ENCODE results near the gene NQO1. TPM values are rescaled to one million over a fixed set of nuclear protein-coding genes. Genes with fewer than 3 reads are reported as not detected.

Gene NQO1
- total and polyA plus RNA-seq, 2 of the 8 experiments (the other 6 are each of a cell fraction or from before 2014, with no cell fraction given): 32.7 to 45.7 TPM

DNA sequence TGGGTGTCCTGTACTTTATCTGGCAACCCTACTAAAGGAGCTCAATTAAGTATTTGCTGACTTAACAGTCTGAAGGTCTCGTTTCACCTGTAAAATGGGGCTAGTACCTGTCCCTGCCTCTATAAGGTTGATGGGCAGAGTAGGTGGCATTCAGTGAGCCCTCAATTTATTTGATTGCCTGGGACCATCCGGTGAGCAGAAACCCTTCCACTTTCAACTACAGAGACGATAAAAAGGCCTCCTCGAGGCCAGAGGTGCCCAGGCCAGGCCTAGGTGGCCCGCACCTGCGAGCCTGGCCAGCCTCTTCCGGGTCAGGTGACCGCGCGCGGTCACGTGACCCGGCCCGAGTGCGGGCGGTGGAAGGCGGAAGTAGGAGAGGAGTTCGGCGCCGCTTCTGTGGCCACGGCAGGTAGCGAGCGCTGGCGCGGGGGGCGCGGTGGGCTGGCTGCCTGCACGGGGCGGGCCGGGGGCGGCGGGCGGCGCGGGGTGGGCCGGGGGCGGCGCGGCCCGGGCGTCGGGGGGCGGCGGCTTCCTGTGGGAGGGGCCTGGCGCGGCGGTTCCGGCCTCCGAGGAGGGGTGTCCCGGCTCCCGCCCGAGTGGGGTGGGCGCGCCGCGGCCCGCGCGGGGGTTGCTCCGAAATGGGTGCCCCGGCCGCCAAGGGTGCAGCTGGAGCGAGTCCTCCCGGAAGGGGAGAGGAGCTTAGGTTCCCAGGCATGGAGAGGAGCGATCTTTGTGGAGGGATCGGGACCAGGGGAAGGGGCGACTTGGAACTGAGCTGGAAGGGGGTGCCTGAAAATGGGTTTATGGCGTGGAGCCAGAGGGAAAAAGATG is 35.8 kb upstream of the NQO1 start, which contains the start of gene WWP2 (continued):
- TF ChIP-seq SP2 (IDR thresholded peaks at IDR 0.05; ENCODE audit: low read length): peak; percentile 30; the same call in 1 of the 2 replicates
- TF ChIP-seq CEBPB (IDR thresholded peaks at IDR 0.05; ENCODE audit: low read depth, low read length): no peak
- no peak for TF ChIP-seq HDAC2 (IDR thresholded peaks at IDR 0.05; ENCODE audit: borderline replicate concordance in 1 of 2, low read depth in 2 of 2, low read length in 2 of 2)
- TF ChIP-seq RNF2 (IDR thresholded peaks at IDR 0.05; ENCODE audit: borderline replicate concordance, low read depth, low read length, missing control alignments, poor library complexity, severe bottlenecking): no peak
- TF ChIP-seq TCF12 (IDR thresholded peaks at IDR 0.05; ENCODE audit: low read depth, low read length): peak; percentile 91
- TF ChIP-seq NRF1 (IDR thresholded peaks at IDR 0.05; ENCODE audit: low read depth, low read length): no peak
- no peak for TF ChIP-seq ZNF274 (IDR thresholded peaks at IDR 0.05; ENCODE audit: borderline replicate concordance, extremely low read depth, low read length)
- TF ChIP-seq, protein P1, sequence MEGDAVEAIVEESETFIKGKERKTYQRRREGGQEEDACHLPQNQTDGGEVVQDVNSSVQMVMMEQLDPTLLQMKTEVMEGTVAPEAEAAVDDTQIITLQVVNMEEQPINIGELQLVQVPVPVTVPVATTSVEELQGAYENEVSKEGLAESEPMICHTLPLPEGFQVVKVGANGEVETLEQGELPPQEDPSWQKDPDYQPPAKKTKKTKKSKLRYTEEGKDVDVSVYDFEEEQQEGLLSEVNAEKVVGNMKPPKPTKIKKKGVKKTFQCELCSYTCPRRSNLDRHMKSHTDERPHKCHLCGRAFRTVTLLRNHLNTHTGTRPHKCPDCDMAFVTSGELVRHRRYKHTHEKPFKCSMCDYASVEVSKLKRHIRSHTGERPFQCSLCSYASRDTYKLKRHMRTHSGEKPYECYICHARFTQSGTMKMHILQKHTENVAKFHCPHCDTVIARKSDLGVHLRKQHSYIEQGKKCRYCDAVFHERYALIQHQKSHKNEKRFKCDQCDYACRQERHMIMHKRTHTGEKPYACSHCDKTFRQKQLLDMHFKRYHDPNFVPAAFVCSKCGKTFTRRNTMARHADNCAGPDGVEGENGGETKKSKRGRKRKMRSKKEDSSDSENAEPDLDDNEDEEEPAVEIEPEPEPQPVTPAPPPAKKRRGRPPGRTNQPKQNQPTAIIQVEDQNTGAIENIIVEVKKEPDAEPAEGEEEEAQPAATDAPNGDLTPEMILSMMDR (IDR thresholded peaks at IDR 0.05; ENCODE audit: control extremely low read depth in 1 of 3, insufficient read depth in 1 of 3, low read depth in 1 of 3, low read length in 3 of 3): no peak
- no peak for TF ChIP-seq HDAC6 (IDR thresholded peaks at IDR 0.05; ENCODE audit: low read depth, low read length)
- peak; percentile 75 for TF ChIP-seq PHF8 (conservative IDR thresholded peaks at IDR 0.05; ENCODE audit: low read depth, low read length)
- no peak for TF ChIP-seq CBX5 (IDR thresholded peaks at IDR 0.05; ENCODE audit: low read depth, low read length)
- TF ChIP-seq POU5F1 (IDR thresholded peaks at IDR 0.05; ENCODE audit: low read depth, low read length): no peak
- TF ChIP-seq, protein P2, sequence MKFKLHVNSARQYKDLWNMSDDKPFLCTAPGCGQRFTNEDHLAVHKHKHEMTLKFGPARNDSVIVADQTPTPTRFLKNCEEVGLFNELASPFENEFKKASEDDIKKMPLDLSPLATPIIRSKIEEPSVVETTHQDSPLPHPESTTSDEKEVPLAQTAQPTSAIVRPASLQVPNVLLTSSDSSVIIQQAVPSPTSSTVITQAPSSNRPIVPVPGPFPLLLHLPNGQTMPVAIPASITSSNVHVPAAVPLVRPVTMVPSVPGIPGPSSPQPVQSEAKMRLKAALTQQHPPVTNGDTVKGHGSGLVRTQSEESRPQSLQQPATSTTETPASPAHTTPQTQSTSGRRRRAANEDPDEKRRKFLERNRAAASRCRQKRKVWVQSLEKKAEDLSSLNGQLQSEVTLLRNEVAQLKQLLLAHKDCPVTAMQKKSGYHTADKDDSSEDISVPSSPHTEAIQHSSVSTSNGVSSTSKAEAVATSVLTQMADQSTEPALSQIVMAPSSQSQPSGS (IDR thresholded peaks at IDR 0.05; ENCODE audit: low read length): no peak
- no peak for TF ChIP-seq BACH1 (IDR thresholded peaks at IDR 0.05; ENCODE audit: low read length)
- TF ChIP-seq KDM1A (IDR thresholded peaks at IDR 0.05; ENCODE audit: borderline replicate concordance, low read length): no peak
- TF ChIP-seq RFX5 (IDR thresholded peaks at IDR 0.05; ENCODE audit: borderline replicate concordance, low read depth, low read length): no peak

Measured in H1 (cell line).